Stimulated activated naive CD4-positive, alpha-beta T cell (primary cell): ENCODE measurements around the gene ZNF469.

ENCODE experiments used
- DNase-seq, 6 experiments: peaks; one replicate each; lab custom pipeline; 2025; lab: John Stamatoyannopoulos, UW

The ZNF469 gene, protein sequence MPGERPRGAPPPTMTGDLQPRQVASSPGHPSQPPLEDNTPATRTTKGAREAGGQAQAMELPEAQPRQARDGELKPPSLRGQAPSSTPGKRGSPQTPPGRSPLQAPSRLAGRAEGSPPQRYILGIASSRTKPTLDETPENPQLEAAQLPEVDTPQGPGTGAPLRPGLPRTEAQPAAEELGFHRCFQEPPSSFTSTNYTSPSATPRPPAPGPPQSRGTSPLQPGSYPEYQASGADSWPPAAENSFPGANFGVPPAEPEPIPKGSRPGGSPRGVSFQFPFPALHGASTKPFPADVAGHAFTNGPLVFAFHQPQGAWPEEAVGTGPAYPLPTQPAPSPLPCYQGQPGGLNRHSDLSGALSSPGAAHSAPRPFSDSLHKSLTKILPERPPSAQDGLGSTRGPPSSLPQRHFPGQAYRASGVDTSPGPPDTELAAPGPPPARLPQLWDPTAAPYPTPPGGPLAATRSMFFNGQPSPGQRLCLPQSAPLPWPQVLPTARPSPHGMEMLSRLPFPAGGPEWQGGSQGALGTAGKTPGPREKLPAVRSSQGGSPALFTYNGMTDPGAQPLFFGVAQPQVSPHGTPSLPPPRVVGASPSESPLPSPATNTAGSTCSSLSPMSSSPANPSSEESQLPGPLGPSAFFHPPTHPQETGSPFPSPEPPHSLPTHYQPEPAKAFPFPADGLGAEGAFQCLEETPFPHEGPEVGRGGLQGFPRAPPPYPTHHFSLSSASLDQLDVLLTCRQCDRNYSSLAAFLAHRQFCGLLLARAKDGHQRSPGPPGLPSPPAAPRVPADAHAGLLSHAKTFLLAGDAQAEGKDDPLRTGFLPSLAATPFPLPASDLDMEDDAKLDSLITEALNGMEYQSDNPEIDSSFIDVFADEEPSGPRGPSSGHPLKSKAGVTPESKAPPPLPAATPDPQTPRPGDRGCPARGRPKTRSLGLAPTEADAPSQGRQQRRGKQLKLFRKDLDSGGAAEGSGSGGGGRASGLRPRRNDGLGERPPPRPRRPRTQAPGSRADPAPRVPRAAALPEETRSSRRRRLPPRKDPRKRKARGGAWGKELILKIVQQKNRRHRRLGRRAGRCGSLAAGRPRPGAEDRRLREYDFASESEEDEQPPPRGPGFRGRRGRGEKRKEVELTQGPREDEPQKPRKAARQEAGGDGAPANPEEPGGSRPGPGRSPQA (N-terminal part only)

GRCh38 chr16:88382491-88383400 is at the start of gene ZNF469:
TSS of gene ZNF469 (plus strand) at chr16:88382959. CDS start at chr16:88427471, 44,512 bp downstream.
- no peak for DNase-seq

DNA sequence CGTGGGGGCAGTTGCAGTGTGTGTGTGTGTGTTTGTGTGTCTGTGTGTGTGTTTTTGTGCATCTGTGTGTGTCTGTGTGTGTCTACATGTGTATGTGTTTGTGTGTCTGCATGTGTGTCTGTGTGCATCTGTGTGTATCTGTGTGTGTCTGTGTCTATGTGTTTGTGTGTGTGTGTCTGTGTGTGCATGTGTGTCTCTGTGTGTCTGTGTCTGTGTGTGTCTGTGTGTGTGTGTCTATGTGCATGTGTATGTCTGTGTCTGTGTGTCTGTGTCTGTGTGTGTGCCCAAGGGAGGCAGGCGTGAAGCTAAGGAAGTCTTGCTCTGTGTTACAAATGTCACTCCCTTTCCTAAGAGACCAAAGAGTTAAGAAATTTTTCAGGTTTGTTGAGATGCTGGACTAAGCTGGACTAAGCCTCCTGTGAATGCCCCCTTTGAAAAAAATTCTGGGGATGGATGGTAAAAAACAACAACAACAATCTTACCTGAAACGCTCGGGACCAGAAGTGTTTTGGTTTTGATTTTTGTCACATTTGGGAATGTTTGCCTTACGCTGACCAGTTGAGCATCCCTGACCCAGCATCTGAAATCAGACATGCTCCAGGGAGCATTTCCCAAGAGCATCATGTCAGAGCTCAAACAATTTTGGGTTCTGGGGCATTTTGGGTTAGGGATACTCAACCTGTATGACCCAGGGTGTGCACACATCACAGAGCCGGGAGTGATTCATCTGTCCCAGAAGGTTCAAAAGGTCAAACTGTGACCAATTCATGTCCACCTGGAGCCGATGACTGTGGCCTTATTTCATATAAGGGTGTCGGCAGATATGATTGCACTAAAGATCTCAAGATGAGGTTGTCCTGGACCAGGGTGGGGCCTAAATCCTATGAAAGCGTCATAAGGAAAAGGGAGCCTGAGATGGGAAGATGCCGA is 48.6 kb upstream of the ZNF469 start:
- no peak for DNase-seq

DNA sequence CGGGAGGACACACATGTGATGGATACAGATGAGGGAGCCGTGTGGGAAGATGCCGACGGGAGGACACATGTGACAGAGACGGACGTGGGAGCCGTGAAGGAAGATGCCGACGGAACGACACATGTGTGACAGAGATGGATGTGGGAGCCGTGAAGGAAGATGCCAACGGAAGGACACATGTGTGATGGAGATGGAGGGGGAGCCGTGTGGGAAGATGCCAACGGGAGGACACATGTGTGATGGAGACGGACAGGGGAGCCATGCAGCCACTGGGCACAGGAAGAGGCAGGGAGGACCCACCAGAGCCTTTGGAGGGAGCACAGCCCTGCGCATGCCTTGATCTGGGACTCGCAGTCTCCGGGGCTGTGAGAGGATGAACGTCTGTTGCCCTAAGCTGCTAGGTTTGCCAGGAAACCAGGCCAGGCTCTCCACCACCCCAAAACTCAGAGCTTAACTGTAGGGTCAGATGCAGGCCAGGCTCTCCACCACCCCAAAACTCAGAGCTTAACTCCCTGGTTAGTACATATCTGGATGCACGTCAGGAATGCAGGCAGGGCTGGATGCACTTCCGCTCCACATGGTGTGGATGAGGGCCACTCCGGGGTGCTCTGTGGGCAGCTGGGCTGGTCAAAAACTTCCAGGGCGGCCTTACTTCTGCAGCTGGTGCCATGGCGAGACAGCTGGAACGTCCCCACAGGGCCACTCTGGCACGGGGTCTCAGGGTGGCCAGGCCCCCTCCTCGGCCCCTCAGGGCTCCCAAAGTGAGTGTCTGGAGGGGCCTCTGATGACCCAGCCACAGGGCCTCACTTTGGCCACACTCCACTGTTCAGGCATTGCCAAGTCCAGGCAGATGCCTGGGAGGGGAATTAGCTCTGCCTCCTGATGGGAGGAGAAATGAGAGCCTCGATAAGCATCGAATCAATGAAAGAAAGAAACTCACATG is 47.7 kb upstream of the ZNF469 start:
- no peak for DNase-seq

DNA sequence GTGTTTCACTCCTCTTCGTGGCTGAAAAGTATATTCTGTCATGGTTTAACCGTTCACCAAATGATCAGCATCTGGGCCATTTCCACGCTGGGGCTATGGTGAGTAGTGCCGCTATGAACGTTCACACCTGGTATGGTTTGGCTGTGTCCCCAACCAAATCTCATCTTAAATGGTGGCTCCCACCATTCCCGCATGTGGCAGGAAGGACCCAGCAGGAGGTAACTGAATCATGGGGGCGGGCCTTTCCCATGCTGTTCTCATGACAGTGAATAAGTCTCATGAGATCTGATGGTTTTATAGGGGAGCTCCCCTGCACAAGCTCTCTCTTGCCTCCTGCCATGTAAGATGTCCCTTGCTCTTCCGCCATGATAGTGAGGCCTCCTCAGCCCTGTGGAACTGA is 45.7 kb upstream of the ZNF469 start:
- no peak for DNase-seq

- no peak for DNase-seq
These were observed 45.2 kb upstream of the ZNF469 start for GRCh38 chr16:88337538-88337937.

- no peak for DNase-seq
These were observed 44.6 kb upstream of the ZNF469 start for GRCh38 chr16:88338111-88338510.

DNA sequence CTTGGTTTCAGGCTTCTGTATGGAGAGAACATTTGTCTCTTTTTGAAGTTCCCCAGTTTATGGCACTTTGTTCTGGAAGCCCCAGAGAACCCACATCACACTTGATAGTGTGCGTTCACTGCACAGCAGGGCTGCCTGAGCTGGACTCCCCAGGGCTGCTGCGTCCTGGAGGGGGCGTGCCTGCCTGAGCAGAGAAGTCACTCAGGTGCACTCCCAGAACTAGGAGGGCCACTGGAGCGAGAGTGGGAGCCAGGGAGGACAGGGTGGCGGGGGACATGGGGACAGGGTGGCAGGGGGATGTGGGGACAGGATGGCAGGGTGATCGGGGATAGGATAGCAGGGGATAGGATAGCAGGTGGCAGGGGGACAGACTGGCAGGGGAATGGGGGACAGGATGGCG is 43.9 kb upstream of the ZNF469 start:
- DNase-seq, result no peak

- DNase-seq, result no peak
These were observed 42.6 kb upstream of the ZNF469 start for GRCh38 chr16:88339930-88340754.

GRCh38 chr16:88340755-88341150 is 42.0 kb upstream of the ZNF469 start:
- no peak for DNase-seq

GRCh38 chr16:88341551-88342290 is 41.0 kb upstream of the ZNF469 start:
- no peak for DNase-seq

- no peak for DNase-seq
These were observed 40.3 kb upstream of the ZNF469 start for GRCh38 chr16:88342491-88342890.

DNA sequence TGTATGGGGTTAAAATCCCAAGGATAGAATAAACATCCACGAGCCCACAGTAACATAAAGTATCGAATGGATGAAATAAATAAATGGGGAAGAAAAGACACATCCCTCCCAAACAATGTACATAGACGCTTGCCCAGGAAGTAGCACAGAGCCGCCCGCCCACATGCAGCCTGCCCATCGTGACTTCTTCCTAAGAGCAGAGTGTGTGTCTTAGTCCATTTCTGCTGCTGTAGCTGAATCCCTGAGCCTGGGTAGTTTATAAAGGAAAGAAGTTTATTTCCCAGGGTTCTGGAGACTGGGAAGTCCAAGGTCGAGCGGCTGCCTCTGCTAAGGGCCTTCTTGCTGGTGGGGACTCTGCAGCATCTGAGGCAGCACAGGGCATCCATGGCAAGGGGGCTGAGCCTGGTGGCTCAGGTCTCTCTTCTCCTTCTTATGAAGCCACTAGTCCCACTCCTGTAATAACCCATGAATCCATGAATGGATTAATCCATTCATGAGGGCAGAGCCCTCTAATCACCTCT is 39.4 kb upstream of the ZNF469 start:
- DNase-seq, result no peak

- DNase-seq, result no peak
These were observed 38.2 kb upstream of the ZNF469 start for GRCh38 chr16:88344411-88345030.

- DNase-seq, result no peak
These were observed 37.6 kb upstream of the ZNF469 start for GRCh38 chr16:88345031-88345720.

GRCh38 chr16:88345721-88346560 is 36.8 kb upstream of the ZNF469 start:
- no peak for DNase-seq
